ENCODE measurements around the gene GNRH2.
"Not testable (repeated sequence)": the region's sequence is repeated elsewhere in the genome, so short reads cannot be mapped to it uniquely, and the experiment has no call there.

The GNRH2 gene

DNA sequence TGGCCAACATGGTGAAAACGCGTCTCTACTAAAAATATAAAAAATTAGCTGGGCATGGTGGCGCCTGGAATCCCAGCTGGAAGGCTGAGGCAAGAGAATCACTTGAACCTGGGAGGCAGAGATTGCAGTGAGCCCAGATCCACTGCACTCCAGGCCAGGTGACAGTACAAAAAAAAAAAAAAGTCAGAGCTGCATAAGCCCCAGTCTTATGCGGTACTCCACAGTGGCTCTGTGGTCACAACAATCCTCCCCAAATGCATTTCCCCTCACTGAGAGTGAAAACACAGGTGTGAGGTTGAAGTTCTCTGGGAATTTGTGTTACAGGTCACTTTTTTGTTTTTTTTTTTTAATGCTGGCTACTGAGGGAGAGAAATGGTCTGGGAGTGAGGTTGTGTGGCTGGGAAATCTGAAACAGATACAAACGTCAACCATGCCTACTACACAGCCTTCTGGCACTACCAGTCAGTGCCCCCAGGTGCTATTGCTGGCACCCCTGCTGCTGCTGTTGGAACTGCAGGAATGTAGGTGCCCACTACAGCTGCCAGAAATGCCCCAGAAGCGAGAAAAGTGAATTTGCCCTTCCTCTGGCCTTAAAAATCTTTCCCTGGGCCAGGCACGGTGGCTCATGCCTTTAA is 8.1 kb downstream of the GNRH2 start:
- Mint-ChIP-seq H3K4me1 (ENCODE audit: low read depth) (peaks cover 13% of the 10 kb centered on the region), H3K27ac (no peak overlapping the region), H3K36me3 (peaks cover 7% of the 10 kb centered on the region), H3K4me3 (no peak overlapping the region), H3K9me3 (ENCODE audit: low read depth) (no peaks in the 10 kb centered on the region), H3K27me3 (no peaks in the 10 kb centered on the region)

DNA sequence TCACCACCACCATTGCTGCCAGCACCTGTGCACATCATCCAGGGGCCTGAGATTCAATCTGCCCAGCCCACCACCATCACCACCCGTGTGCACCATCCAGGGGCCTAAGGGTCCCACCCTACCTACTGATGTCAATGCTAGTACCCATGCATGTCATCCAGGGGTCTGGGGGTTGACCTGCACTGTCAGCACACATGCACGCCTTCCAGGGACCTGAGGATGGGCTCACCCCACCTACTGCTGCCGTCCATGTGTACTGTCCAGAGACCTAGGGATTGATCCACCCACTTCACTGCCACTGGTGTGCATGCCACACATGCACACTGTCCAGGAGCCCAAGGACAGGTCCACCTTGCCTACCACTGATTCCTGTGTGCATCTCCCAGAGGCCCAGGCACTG is 16.1 kb downstream of the GNRH2 start:
- Mint-ChIP-seq H3K9me3 (ENCODE audit: low read depth) (no peaks in the 10 kb centered on the region), H3K36me3 (no peaks in the 10 kb centered on the region), H3K27ac (no peak overlapping the region), H3K27me3 (no peaks in the 10 kb centered on the region), H3K4me3 (no peak overlapping the region), H3K4me1 (ENCODE audit: low read depth) (peaks cover 5% of the 10 kb centered on the region)

DNA sequence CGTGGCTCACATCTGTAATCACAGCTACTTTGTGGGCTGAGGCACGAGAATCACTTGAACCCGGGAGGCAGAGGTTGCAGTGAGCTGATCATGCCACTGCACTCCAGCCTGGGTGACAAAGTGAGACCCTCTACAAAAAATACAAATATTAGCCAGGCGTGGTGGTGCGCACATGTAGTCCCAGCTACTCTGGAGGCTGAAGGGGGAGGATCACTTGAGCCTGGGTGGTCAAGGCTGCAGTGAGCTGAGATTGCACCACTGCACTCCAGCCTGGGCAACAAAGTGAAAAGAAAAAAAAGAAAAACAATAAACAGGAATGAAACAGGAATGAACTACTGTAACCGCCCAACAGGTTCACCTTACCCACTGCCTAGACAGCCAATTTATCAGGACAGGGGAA is 20.7 kb downstream of the GNRH2 start:
- H3K36me3 Mint-ChIP-seq; H3K9me3 Mint-ChIP-seq (ENCODE audit: low read depth); H3K27me3 Mint-ChIP-seq; H3K4me3 Mint-ChIP-seq: not testable (repeated sequence)
- peaks cover 12% of the 10 kb centered on the region for H3K4me1 Mint-ChIP-seq (ENCODE audit: low read depth)
- H3K27ac Mint-ChIP-seq, result peak overlapping the region; percentile 46

DNA sequence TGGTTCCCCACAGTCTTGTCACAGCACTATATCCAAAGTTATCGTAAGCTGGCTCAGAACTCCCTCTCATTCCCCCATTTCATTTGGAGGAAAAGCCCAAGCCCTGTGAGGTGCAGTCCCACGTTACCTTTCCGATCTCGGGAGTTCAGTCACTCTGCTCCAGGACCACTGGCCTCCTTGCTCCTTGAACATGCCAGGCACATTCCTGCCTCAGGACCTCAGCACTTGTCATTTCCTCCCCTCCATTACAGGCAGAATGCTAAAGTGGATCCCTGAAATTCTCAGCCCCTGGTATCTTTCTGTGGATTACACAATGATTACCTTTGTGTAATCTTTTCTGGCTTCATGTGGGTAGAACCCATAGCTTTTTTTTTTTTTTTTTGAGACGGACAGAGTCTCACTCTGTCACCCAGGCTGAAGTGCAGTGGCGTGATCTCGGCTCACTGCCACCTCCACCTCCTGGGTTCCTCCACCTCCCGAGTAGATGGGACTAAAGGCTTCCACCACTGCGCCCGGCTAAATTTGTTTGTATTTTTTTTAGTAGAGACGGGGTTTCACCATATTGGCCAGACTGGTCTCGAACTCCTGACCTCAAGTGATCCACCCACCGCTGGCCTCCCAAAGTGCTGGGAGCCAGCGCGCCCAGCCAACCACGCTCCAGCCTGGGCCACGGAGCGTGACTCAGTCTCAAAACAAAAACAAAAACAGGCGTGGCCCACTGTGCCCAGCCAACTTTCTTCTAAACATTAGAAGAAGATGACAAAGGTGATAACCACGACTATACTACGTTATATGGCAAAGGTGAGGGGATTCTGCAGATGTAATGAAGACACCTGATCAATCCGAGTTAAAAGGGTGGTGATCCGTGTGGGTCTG is 24.0 kb downstream of the GNRH2 start:
- H3K27me3 Mint-ChIP-seq, result no peaks in the 10 kb centered on the region
- H3K9me3 Mint-ChIP-seq (ENCODE audit: low read depth), result no peaks in the 10 kb centered on the region
- H3K36me3 Mint-ChIP-seq, result peaks cover 3% of the 10 kb centered on the region
- no peak overlapping the region for H3K27ac Mint-ChIP-seq
- H3K4me3 Mint-ChIP-seq, result no peak overlapping the region
- peaks cover 21% of the 10 kb centered on the region for H3K4me1 Mint-ChIP-seq (ENCODE audit: low read depth)

DNA sequence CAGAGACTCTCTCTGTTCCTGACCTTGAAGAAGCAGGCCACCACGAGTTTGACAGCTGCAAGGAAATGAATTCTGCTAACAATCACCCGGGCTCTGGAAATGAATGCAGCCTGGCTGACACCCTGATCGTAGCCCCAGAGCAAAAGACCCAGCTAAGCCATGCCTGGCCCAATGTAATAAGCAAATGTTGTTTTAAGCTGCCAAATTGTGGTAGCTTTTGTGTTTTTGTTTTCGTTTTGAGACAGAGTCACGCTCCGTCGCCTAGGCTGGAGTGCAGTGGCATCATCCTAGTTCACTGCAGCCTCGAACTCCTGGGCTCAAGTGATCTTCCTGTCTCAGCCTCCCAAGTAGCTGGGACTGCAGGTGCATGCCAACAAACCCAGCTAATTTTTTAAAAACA is 24.7 kb downstream of the GNRH2 start:
- H3K9me3 Mint-ChIP-seq (ENCODE audit: low read depth), result no peaks in the 10 kb centered on the region
- H3K4me3 Mint-ChIP-seq, result no peak overlapping the region
- H3K27me3 Mint-ChIP-seq, result no peaks in the 10 kb centered on the region
- H3K36me3 Mint-ChIP-seq, result peaks cover 3% of the 10 kb centered on the region
- H3K4me1 Mint-ChIP-seq (ENCODE audit: low read depth), result peaks cover 24% of the 10 kb centered on the region
- no peak overlapping the region for H3K27ac Mint-ChIP-seq

GRCh38 chr20:3068986-3069900 is 25.8 kb downstream of the GNRH2 start:
- Mint-ChIP-seq H3K27ac (no peak overlapping the region), H3K27me3 (no peaks in the 10 kb centered on the region), H3K36me3 (peaks cover 3% of the 10 kb centered on the region), H3K9me3 (ENCODE audit: low read depth) (no peaks in the 10 kb centered on the region), H3K4me1 (ENCODE audit: low read depth) (peaks cover 25% of the 10 kb centered on the region), H3K4me3 (no peak overlapping the region)

DNA sequence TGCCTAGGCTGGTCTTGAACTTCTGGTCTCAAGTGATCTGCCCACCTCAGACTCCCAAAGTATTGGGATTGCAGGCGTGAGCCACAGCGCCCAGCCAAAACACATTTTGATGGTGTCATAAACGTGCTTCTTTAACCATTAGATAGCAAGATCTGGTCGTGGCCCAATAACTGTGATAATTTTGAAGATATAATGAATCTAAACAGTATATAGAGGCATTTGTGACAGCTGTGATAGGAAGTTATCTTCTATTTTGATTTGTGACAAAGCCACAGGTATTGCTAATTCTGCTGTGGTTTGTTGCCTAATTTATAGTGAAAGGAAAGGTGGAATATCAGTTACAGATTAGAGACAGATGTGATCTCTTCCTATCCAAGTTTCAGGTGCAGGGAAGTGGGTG is 27.3 kb downstream of the GNRH2 start:
- Mint-ChIP-seq H3K4me1 (ENCODE audit: low read depth) (peaks cover 28% of the 10 kb centered on the region), H3K9me3 (ENCODE audit: low read depth) (no peaks in the 10 kb centered on the region), H3K27me3 (no peaks in the 10 kb centered on the region), H3K4me3 (peak overlapping the region; percentile 87), H3K36me3 (peaks cover 3% of the 10 kb centered on the region), H3K27ac (peak overlapping the region; percentile 70)

- Mint-ChIP-seq H3K27ac (no peak overlapping the region), H3K27me3 (no peaks in the 10 kb centered on the region), H3K9me3 (ENCODE audit: low read depth) (no peaks in the 10 kb centered on the region), H3K4me1 (ENCODE audit: low read depth) (peaks cover 28% of the 10 kb centered on the region), H3K4me3 (peak overlapping the region; percentile 87), H3K36me3 (peaks cover 3% of the 10 kb centered on the region)
Observed at GRCh38 chr20:3071266-3071609, 27.8 kb downstream of the GNRH2 start.

- peaks cover 3% of the 10 kb centered on the region for H3K36me3 Mint-ChIP-seq
- H3K27me3 Mint-ChIP-seq, result no peaks in the 10 kb centered on the region
- H3K9me3 Mint-ChIP-seq (ENCODE audit: low read depth), result no peaks in the 10 kb centered on the region
- peak within 1 kb of the TSS; percentile 72 for H3K27ac Mint-ChIP-seq
- H3K4me3 Mint-ChIP-seq, result peak within 1 kb of the TSS; percentile 87
- peaks cover 29% of the 10 kb centered on the region for H3K4me1 Mint-ChIP-seq (ENCODE audit: low read depth)
Observed at GRCh38 chr20:3071610-3072529, 28.4 kb downstream of the GNRH2 start, which contains the start of gene OXT. OXT (plus strand) TSS chr20:3071620; CDS start chr20:3071656, 36 bp downstream.

GRCh38 chr20:3072530-3073250 is 29.3 kb downstream of the GNRH2 start:
- peak overlapping the region; percentile 72 for H3K27ac Mint-ChIP-seq
- H3K4me3 Mint-ChIP-seq, result peak overlapping the region; percentile 81
- peaks cover 3% of the 10 kb centered on the region for H3K36me3 Mint-ChIP-seq
- H3K9me3 Mint-ChIP-seq (ENCODE audit: low read depth), result no peaks in the 10 kb centered on the region
- peaks cover 35% of the 10 kb centered on the region for H3K4me1 Mint-ChIP-seq (ENCODE audit: low read depth)
- H3K27me3 Mint-ChIP-seq, result no peaks in the 10 kb centered on the region

DNA sequence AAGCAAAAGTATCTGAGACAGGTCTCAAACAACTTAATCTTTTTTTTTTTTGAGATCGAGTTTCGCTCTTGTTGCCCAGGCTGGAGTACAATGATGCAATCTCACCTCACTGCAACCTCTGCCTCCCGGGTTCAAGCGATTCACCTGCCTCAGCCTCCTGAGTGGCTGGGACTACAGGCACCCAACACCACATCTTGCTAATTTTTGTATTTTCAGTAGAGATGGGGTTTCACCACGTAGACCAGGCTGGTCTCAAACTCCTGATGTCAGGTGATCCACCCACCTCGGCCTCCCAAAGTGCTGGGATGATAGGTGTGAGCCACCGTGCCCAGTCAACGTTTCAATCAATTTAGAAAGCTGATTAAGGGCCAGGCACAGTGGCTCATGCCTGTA is 29.8 kb downstream of the GNRH2 start:
- Mint-ChIP-seq H3K4me3 (peak overlapping the region; percentile 44), H3K4me1 (ENCODE audit: low read depth) (peaks cover 38% of the 10 kb centered on the region)
- H3K9me3 Mint-ChIP-seq (ENCODE audit: low read depth); H3K36me3 Mint-ChIP-seq; H3K27me3 Mint-ChIP-seq; H3K27ac Mint-ChIP-seq: not testable (repeated sequence)

DNA sequence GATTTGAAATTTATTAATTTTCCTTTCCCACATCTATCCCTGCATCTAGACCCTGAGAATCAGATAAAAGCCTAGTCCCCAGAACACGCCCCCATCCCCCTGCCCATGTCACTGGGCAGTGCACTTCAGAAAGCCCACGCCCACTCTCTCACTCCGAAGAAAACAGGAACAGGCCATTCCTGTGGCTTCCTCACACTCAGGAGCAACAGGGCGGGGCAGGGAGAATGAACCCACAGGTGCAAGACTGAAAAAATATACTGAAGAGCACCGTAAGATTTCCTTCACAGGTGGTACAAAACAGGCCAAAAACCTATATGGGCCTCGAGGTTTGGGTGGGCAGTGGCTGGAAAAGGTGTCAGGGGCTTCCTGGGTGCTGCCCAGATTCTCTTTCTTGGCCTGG is 31.4 kb downstream of the GNRH2 start:
- H3K9me3 Mint-ChIP-seq (ENCODE audit: low read depth), result no peaks in the 10 kb centered on the region
- no peak overlapping the region for H3K4me3 Mint-ChIP-seq
- peaks cover 33% of the 10 kb centered on the region for H3K4me1 Mint-ChIP-seq (ENCODE audit: low read depth)
- H3K36me3 Mint-ChIP-seq, result peaks cover 2% of the 10 kb centered on the region
- H3K27me3 Mint-ChIP-seq, result no peaks in the 10 kb centered on the region
- H3K27ac Mint-ChIP-seq, result no peak overlapping the region

GRCh38 chr20:3075315-3075714 is 31.9 kb downstream of the GNRH2 start:
- Mint-ChIP-seq H3K4me1 (ENCODE audit: low read depth) (peaks cover 33% of the 10 kb centered on the region), H3K27ac (peak overlapping the region; percentile 41)
- H3K27me3 Mint-ChIP-seq; H3K9me3 Mint-ChIP-seq (ENCODE audit: low read depth); H3K4me3 Mint-ChIP-seq; H3K36me3 Mint-ChIP-seq: not testable (repeated sequence)

Data from activated naive CD8-positive, alpha-beta T cell (primary cell).